ENCODE data around the gene MT1A.
A peak's percentile ranks its signal among the peaks of the same experiment; 100 is the strongest.
"Not testable (repeated sequence)": the region's sequence is repeated elsewhere in the genome, so short reads cannot be mapped to it uniquely, and the experiment has no call there.

The MT1A gene

DNA sequence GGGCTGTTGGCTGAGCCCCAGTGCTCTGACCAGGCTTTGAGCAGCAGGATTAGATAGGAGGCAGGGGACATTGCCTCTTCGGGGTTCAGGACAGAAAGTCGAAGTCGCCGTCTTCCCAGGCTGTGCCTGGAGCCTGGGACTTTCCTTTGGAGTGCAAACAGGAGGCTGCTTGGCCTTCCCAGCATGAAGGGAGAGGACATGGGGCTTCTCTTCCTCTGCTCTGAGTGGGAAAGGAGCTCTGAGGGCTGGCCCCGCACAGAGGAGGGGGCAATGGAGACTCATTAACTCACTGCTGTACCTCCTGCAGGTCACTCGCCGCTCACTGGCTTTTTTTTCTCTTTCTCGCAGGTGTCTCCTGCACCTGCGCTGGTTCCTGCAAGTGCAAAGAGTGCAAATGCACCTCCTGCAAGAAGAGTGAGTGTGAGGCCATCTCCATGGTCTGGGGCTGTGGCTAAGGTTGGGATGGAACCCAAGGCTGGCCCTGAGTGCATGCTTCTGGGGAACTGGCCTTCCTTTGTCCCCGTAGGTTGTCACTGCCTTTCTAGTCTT lies 19.9 kb downstream of the MT1A start:
- no peak for DNase-seq

- DNase-seq: no peak
Observed at GRCh38 chr16:56662357-56663354, 24.2 kb downstream of the MT1A start.

- DNase-seq: no peak
Observed at GRCh38 chr16:56664506-56664905, 26.0 kb downstream of the MT1A start.

GRCh38 chr16:56665286-56666261 lies 27.1 kb downstream of the MT1A start:
- DNase-seq: not testable (repeated sequence)

DNA sequence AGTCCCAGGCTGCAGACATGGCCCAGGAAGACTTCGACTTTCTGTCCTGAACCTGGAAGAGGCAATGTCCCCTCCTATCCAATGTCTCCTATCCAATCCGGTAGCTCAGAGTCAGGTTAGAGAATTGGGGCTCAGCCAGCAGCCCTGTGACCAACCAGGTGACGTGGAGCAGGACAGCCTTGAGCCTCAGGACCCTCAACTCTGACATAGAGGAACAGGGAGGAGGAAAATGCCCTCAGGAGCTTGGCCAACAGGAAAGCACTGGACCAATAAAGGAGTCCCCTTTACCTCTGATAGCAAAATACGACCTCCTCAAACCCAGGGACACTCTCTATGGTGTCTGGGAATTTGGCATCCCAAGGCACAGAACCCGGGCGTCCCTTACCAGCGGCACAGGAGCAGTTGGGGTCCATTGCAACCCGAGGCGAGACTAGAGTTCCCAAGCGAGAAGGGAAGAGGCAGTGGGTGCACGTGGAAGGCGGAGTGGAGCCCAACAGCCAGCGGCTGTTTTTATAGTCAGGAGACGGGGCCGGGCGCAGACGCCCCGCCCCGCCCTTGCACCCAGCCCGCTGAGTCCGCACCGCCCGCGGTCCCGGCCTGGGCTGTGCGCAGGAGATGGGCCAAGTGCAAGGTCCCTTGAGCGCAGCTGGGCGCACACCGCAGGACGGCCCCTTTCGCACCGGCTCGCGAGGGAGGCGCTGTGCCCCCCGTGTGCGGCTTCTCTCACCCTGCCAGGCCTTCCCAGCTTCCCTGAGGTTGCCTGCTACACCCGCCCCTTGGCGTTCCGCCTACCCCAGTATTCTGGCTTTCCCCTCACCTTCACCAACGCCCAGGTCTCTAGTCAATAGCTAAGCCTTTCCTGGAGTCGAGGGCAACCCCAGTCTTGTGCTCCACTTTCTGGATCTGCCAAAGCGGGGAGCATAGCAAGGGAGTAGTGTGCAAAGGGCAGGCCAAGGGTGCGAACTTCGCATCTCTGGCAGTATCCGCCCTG lies 29.4 kb downstream of the MT1A start, which contains the start of gene MT1G:
TSS of gene MT1G (minus strand) at position 485 of the 991 bp plus-strand sequence. CDS start at position 413, 72 bp downstream.
- no peak for DNase-seq

- no peak for DNase-seq
Observed at GRCh38 chr16:56669005-56669839, 30.8 kb downstream of the MT1A start, which contains the start of gene MT1H. MT1H (plus strand) TSS chr16:56669814; CDS start chr16:56669885, 71 bp downstream.

GRCh38 chr16:56669840-56670619 lies 31.6 kb downstream of the MT1A start:
- no peak for DNase-seq

GRCh38 chr16:56670620-56670934 lies 32.1 kb downstream of the MT1A start:
- no peak for DNase-seq

DNA sequence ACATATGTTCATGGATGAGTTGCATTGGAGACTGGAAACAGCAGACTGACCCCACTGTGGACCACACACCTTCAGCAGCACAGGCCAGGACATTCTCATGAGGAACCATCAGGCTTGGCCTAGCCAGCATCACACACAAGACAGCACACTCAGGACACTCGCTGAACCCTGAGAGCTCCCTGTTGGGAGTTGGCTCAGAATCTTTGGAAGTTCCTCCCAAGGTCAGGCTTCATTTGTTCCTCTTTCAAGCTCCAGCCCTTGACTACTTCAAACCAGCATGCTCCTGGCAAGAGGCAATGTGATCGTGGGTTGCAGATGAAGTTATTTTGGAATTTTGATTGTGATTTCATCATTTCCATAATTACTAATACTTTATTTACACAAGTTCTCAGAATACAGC lies 33.2 kb downstream of the MT1A start:
- not testable (repeated sequence) for DNase-seq

DNA sequence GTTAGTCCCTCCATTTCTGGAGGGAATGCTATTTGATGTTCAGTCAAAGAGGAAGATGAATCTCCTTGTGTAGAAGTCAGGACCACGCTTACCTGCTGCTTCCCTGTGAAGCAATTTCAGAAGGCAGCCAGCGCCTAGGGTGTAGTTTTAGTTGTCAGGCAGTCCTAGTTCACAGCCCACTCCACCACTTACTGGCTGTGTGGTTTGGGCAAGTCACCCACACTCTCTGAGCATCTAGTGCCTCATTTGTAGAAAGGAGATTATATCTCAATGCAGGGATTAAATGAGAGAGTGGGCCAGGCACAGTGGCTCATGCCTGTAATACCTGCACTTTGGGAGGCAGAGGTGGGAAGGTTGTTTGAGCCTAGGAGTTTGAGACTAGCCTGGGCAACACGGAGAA lies 33.7 kb downstream of the MT1A start:
- not testable (repeated sequence) for DNase-seq

GRCh38 chr16:56672761-56673536 lies 34.5 kb downstream of the MT1A start:
- no peak for DNase-seq

DNA sequence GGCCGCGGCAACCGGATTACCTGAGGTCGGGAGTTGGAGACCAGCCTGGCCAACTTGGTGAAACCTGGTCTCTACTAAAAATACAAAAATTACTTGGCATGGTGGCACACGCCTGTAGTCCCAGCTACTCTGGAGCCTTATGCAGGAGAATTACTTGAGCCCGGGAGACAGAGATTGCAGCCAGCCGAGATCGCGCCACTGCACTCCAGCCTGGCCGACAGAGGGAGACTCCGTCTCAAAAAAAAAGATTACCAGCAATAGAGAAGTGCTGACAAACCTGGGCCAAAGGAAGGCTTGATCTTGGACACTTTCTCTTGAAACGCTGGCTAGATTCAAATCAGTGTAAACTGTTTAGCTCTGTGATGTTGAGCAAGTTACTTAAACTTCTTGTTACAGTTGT lies 35.5 kb downstream of the MT1A start:
- peak; percentile 56 for DNase-seq

GRCh38 chr16:56674570-56674969 lies 36.1 kb downstream of the MT1A start:
- not testable (repeated sequence) for DNase-seq

DNA sequence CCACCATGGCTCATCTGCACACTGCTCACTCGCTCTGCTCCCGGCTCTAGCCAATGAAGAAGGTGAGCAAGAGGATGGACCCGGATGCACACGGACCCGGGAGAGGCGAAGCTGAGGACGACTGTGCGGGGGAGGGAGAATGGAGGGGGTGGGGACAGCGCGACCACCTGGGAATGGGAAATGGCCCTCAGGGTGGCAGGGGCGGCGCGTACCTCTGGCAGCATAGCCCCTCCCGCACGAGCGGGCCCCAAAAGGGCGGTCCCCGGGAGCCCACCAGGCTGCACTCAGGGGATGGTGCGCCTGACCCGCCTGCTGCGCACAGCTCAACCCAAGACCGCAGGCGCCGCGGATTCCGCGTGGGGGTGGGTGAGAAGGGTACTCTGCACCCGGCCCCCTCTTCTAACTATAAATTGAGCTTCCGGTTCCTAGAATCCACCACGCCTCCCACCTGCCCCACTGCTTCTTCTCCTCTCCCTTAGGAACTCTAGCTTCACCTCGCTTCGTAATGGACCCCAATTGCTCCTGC lies 37.3 kb downstream of the MT1A start:
- DNase-seq: no peak

DNA sequence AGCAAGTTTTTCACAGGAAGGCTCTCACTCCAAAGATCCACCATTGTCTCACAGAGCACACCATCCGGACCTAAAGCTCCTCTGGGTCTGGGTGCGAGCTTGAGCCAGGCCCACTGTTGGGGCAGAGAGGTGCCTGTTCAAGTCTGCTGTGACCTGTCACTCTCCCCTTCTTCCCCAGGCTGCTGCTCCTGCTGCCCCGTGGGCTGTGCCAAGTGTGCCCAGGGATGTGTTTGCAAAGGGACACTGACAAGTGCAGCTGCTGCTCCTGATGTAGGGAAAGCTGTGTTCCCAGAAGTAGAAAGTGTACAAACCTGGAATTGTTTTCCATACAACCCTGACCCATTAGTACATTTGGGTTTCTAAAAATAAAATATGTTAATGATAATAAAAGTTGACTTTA lies 39.0 kb downstream of the MT1A start:
- no peak for DNase-seq

- DNase-seq: no peak
Observed at GRCh38 chr16:56679078-56679730, 40.7 kb downstream of the MT1A start.

DNA sequence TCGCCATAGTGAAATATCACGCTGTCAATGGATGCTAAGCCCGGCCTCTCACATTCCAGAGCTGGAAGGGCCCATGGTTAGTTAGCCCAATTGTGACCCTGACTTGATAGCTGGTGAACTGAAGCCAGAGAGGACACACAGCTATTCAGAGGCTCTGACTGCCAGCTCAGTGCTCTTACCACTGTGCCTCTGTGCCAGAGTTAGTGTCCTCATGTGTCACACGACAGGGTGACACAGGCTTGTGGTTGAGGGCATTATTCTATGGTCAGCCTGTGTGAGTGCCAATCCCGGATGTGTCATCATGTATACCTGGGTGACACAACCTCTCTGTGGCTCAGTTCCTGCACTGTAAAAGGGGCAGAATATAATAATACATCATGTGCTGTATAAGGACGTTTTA lies 41.4 kb downstream of the MT1A start:
- DNase-seq: no peak
